Stimulated activated CD4-positive, alpha-beta T cell treated with anti-CD3 and anti-CD28 coated beads, Interleukin-2, amount 100 ng/mL, for 24 hours (primary cell): ENCODE results near the gene CUBN.

Experiments used
- DNase-seq, 2 donors: peaks; one replicate each; pipeline ENCODE4 v3.0.0-alpha.2; 2020

The CUBN gene

GRCh38 chr10:16811765-16812164 lies 317.8 kb downstream of the CUBN start:
- no peak for DNase-seq

GRCh38 chr10:16811292-16811691 lies 318.3 kb downstream of the CUBN start:
- DNase-seq, result no peak

GRCh38 chr10:16809074-16809718 lies 320.4 kb downstream of the CUBN start:
- peak; percentile 65 to 70 for DNase-seq

- DNase-seq, result no peak
Measured at GRCh38 chr10:16804123-16804522, 325.5 kb downstream of the CUBN start.

- no peak for DNase-seq
Measured at GRCh38 chr10:16803464-16803863, 326.1 kb downstream of the CUBN start.

GRCh38 chr10:16799621-16800020 lies 330.0 kb downstream of the CUBN start:
- DNase-seq, result peak in 1 of 2 donors; percentile 25

DNA sequence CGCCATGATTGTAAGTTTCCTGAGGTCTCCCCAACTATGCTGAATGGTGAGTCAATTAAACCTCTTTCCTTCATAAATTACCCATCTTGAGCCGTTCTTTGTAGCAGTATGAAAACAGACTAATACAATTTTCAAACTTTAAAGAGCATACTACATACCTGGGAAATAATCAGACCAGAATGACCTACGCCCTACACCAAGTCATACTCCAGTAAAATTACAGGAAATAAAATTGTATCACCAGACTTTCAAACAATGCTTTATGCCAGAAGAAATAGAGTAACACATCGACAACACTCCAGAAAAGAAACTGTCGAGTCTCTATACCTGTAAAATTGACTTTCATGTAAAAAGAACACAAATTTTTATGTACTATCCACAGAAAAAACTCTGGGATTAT lies 331.0 kb downstream of the CUBN start:
- no peak for DNase-seq

- DNase-seq, result no peak
Measured at GRCh38 chr10:16795410-16796073, 334.1 kb downstream of the CUBN start.

DNA sequence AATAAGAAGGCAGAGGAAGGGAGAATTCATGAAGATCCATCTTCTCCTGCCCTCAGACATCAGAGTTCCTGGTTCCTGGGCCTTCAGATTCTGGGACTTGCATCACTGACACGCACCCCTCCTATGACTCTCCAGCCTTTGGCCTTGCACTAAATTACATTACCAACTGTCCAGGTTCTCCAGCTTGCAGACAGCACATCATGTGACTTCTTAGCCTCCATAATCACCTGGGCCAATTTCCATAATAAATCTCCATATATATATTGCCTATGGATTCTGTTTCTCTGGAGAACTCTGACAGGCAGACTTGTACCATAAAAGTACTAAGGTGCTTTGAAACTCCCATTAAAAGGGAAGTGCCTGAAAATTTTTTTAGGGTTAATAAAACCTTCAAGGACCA lies 335.6 kb downstream of the CUBN start:
- DNase-seq, result no peak

- no peak for DNase-seq
Measured at GRCh38 chr10:16792675-16793074, 336.9 kb downstream of the CUBN start.

GRCh38 chr10:16789765-16790164 lies 339.8 kb downstream of the CUBN start:
- no peak for DNase-seq

DNA sequence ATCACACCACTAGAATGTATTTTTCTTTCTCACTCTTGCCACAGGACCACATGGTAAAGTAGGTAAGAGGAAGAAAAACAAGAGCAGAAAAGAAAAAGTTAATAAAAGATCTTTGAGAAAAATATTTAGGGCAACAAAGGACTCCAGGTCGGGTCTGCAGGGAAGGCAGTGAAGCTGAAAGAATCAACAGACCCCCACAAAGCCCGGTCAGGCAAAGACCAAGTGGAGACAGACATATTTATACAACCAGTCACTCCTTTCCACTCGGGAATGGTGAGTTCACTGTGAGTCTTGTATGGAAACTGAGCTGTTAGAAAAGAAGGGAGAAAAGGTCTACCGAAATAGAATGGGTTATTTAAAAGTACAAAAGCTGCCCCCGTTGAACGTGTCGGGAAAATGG lies 340.4 kb downstream of the CUBN start:
- no peak for DNase-seq

DNA sequence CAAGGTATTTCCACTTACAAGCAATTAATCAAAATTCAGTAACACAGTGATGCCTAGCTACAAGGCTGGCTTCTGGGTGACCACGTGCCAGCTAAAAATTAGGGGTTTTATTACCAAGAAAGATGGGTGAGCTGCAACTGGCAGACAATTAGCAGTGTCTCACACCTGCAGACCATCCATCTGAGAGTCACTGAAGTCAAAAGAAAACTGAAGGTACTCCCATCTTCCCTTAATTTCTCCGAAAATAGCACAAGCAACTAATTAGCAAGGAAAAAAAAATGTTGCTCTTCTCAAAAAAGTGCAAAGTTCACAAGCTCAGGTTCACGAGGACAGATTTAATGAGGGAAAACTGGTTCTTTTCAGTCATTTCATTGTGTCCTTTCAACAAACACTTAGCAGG lies 340.8 kb downstream of the CUBN start:
- DNase-seq, result no peak

- DNase-seq, result peak in 1 of 2 donors; percentile 14
Measured at GRCh38 chr10:16788125-16788524, 341.5 kb downstream of the CUBN start.

GRCh38 chr10:16787361-16787791 lies 342.2 kb downstream of the CUBN start:
- peak; percentile 61 to 64 for DNase-seq

DNA sequence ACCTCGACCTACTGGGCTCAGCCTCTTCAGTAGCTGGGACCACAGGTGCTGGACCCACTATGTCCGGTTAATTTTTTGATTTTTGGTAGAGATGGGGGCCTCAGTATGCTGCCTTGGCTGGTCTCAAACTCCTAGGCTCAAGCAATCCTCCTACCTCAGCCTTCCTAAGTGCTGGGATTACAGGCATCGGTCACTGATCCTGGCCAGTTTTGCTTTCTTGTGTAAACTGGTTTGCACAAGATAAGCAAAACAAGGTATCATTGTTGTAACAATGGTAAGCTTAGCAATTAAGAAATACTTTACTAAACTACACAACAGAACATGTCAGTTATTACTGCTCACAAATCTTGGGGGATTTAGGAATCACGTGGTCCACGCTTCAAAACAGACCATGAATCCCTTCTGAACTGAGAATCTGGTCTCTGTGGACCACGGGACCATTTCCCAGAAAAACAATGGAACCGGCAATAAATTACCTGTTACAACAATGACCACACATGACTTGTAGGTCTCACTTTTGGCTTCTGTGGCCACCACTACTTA lies 349.2 kb downstream of the CUBN start:
- no peak for DNase-seq

DNA sequence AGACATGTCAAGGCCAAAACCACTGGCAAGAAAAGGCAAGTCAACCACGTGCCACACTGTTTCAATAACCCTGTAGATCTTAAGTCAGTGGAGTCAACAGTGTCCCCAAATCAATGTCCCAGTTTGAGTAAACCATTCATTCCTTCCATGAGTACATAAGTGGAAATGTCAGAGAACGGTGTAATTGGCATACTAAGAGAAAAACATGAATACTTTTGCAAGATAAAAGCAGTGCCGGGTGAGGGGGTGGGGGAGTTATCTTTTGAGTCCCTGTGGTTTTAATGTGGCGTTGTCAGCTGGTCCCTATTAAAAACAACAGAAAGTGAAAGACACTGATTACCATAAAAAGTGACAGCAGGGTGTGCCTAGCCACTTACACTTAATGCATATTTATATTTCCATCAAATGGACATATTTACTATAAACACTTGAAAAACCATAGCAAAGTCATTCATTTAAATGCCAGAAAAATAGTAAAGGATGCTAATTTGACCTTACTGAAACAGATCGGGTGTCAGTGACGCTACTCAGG lies 350.2 kb downstream of the CUBN start:
- DNase-seq, result peak; percentile 71 to 82

- no peak for DNase-seq
Measured at GRCh38 chr10:16777473-16778370, 351.9 kb downstream of the CUBN start.

- no peak for DNase-seq
Measured at GRCh38 chr10:16776896-16777295, 352.7 kb downstream of the CUBN start.
